HK-2 (cell line): Measurements from ENCODE around the gene ABTB1.
A peak's percentile ranks its signal among the peaks of the same experiment; 100 is the strongest.

Source experiments
- DNase-seq: peaks from one replicate; pipeline ENCODE4 v3.0.0-alpha.2; 2018; ENCODE audit not compliant: unreplicated experiment

Gene ABTB1

GRCh38 chr3:127672429-127673190, at the start of gene ABTB1:
Gene ABTB1, plus strand, starts transcription at chr3:127672952. Its CDS starts 74 bp downstream, at chr3:127673026.
- peak; percentile 86 for DNase-seq

GRCh38 chr3:127624063-127624462, 48.7 kb upstream of the ABTB1 start:
- no peak for DNase-seq

- no peak for DNase-seq
Measured at GRCh38 chr3:127625821-127626220, 46.9 kb upstream of the ABTB1 start.

DNA sequence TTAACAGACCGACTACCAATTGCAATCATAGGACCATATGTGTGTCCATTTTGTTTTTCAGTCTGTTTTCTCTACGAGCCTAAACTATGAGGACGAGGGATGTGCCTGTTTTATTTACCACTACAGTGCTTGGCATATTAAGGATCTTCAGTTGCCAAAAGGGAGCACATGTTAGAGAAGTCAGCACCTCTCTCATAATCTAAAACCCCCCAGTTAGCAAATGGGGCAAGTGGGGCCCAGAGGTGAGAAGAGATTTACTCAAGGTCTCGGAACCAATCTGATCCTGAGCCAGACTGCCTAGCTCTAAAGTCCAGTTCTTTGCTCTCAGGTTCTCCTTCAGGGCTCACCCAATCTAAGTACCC, 44.3 kb upstream of the ABTB1 start:
- DNase-seq, result no peak

- DNase-seq, result peak; percentile 82
Measured at GRCh38 chr3:127628788-127629466, 43.8 kb upstream of the ABTB1 start, which contains the start of gene PODXL2. Gene PODXL2, plus strand, starts transcription at chr3:127629185. Its CDS starts 35 bp downstream, at chr3:127629220.

DNA sequence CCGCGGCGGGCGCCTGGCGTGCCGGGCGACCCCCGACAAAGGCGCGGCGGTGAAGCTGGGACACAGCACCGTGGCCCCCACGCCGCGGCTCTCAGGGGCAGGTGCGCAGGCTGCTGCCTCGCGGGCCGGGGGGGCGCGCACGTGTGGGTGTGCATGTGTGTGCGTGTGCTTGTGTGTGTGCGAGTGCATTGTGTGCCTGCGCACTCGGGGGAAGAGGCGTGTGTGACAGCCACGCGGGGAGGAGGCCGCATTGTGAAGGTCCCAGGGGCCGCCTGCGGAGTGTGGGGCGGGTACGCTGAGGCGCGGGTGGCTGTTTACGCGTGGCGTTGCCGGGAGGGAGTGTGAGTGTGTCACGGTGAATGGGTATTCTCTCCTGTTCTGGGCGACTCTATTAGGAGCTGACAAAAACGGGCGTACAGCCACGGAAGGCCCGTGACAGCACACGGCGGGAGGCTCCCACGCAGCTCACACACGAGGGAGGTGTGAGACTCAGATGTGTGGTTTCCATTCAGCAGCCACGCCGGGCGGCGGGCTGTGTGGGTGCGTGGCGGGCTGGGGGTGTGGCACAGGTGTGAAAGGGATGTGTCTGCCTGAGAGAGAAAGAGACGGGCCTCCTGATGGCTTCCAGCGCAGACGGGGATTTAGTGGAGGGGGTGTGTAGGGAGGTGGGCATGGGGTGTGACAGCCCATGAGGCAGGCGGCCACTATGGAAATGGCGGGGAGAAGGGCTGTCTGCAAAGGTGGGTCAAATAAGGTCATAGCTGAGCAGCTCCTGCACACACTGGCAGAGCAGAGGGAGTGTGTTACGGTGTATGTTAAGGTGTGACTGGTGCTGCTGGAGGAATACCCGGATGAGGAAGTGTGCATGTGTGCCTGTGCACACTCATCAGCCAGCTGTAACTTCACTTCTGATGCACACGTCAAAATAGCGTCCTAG, 43.0 kb upstream of the ABTB1 start:
- DNase-seq, result no peak

GRCh38 chr3:127630811-127631714, 41.7 kb upstream of the ABTB1 start:
- no peak for DNase-seq

DNA sequence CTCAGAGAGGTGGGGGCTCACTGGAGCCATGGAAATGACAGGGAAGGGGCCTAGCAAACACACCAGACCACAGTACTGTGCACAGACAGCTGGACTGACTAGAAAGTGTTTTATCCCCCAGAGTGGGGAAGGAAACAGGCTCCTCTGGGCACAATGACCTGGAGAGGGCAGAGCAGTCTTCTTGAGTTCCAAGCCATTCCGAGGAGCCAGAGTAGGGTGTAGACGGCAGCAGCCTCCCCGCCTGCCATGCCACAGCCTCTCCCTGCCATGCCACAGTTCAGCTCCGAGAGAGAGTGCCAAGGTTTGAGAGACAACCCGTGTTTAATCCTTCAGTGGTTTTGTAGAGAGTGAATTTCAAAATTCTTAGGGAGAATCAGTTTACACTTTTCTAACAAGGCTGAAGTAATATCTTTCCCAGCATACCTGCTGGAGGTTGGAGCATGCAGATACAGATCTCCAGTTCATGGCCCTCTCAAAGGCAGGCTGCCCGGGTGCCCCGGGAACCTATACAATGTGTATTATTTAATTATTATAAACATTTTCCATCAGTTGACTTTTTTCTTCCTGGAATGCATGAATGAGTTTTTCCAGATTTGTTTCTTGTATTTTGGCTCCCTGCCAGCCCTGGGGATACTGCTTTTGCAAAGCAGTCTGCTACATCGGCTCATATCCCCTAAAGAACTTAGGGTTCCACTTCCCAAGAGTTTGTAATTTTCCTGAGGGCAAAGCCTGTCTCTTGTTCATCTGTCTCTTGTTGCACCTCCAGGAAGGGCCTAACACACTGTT, 40.5 kb upstream of the ABTB1 start:
- DNase-seq, result no peak

DNA sequence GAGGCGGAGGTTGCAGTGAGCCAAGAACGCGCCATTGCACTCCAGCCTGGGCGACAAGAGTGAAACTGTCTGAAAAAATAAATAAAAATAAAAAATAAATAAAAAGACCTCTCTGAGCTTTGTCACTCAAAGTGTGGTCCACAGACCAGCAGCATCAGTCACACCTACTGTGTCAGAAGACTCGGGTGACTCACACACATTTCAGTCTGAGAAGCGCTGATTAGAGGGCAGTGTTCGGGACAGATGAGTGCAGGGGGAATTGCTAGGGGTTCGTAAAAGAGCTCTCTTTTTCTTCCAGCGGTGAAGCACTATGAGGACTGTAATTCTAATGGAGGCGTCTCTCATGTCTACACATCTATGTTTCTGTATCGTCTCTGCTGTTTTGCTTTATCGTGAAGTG, 38.1 kb upstream of the ABTB1 start:
- no peak for DNase-seq

DNA sequence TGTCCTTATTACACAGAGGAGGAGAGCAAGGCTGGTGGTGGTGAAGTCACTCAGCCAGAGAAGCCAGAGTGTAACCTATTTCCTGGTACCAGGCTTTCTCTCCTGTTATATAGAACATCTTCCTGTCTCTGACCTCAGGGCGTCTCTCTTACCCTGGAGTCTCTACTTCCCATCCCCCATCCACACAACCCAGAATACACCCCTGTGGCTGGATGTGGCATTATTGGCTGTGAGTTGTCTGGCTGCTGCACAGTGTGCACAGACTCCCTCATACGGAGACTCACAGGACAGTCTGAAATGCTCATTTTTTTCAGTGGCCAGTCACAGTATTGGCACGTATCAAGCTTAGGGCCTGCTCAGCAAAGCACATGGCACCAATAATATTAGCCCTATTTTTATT, 35.2 kb upstream of the ABTB1 start:
- DNase-seq, result peak; percentile 65

GRCh38 chr3:127637971-127638370, 34.8 kb upstream of the ABTB1 start:
- DNase-seq, result no peak

- no peak for DNase-seq
Measured at GRCh38 chr3:127639173-127640041, 33.3 kb upstream of the ABTB1 start.

DNA sequence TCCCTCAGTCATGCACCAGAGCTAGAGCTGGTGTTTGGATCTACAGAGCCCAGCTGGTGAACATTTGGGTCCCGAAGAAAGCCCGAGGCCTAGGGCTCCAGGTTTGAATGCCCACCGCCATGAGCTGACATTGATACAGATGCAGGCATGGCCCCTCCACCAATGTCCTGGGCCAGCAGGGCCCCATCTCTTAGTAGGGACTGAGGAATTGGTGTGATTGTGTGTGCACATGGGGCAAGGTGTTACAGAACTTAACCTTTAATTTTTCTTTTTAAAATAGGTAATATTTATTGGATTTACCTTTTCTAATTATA, 32.8 kb upstream of the ABTB1 start:
- no peak for DNase-seq

DNA sequence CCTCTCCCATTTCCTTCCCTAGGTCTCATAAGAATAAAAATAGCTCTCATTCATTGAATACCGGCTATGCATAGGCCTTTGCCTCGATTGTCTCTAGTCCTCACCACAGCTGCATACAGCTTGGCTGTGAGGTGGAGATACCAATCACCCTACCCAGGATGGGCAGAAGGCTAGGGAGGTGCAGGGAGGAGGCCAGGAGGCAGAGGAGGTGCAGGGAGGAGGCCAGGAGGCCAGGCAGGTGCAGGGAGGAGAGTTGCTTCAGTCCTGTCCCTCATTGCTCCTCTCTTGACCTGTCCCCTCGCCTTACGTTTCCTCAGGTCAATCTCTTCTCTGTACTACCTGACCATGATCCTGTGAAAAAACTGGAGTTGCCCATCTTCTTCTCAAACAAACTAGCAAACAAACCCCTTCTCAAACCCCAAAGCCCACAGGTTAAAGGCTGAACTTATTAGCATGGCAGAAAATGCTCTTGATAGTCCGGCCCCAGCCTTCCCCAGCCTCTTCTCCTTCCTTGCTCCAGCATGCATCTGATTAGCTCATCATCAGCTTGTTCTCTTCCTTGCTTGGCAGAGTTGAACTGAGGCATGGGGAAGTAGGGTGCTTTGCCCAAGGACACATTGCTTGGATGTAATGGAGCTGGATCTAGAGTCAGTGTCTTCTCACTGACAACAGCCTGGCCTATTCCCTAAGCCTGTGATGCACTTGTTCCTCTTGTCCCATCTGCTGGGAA, 27.9 kb upstream of the ABTB1 start:
- no peak for DNase-seq

DNA sequence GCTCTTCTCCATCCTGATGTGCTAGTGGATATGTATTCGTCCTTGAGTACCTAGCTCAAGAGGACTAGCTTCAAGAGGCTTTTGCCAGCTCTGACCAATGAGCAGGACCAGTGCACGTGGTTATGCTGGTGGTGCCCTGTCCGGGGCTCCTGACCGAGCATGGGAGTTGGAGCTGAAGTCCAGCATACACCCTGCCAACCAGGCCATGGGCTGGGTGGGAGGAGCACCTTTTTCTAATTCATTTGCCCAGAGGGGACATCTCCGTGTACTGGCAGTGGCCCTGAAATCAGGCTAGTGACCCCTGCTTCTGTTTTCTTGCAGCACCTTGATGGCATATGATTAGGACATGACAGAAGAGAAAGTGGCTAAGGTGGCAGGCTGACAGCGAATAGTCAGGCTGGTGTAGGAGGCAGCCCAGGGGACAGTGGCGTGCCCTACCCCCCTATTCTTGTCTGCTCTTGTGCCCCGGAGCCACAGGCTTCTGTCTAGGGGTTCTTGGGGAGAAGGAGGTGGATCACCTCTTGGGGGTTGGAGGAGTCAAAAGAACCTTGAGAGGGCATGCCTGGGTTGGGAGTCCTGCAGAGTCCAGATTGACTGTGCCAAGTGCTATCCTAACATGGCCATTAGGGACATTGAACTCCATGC, 27.3 kb upstream of the ABTB1 start:
- no peak for DNase-seq

DNA sequence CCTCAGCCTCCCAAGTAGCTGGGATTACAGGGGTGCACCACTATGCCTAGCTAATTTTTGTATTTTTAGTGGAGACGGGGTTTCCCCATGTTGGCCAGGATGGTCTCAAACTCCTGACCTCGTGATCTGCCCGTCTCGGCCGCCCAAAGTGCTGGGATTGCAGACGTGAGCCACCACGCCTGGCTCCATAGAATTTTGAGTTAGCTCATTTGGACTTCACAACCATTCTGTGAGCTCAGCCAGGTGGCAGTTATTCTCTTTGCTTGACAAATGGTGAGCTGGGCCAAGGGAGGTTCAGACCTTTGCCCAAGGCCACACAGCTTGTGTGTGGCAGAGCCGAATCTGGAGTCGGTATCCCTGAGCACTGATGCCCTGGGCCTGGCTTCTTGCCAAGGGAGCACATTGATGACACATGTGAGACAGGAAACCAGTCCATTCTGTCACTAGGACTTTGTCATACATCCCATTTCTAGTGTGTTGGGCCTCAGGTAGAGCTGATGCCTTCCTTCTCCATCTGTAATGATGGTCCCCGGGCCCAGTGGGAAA, 26.2 kb upstream of the ABTB1 start:
- no peak for DNase-seq

DNA sequence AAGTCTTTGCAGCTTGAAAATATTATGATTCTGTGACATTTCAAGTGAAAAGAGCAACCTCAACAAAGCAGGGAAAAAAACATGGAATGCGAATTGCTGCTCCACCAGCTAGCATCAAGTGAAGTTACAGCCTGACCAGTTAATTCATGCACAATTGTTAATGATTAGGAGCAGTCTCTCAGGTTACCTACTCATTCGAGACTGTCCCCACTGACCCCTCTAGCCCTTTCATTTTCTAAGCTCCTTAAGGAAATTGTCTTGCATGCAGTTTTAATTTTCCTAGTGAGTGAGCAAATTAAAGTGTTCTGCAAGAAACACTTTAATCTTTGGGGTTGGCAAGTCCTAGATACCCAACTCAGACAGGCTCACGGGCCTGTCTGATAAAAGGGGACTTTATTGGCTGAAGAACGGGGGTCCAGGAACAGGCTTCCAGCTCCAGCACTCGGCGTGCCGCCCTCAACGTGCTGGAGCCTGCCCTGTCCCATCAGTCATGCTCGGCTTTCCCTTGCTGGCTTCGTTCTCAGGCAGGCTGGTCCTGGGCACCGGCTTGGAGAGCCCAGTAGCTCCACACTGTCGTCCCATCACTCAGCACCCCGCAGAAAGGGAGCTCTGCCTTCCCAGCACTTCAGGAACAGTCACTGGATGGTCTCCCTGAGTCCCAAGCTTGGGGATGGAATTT, 25.4 kb upstream of the ABTB1 start:
- no peak for DNase-seq

- no peak for DNase-seq
Measured at GRCh38 chr3:127647845-127648204, 24.9 kb upstream of the ABTB1 start.
